OCI-LY3 (cell line): ENCODE measurements around the gene FAM227B.

ENCODE experiments used
- H2AFZ ChIP-seq: fragments of 200-600, 300-600 bp; shearing (Covaris generic); 2 replicates; pipeline ENCODE4 v1.6.0; 2014; ENCODE audit warnings: antibody characterized with exemption, low read depth, low read length
- H3K27ac ChIP-seq: fragments of 200-600, 300-600 bp; sonication (generic); 2 replicates; pipeline ENCODE4 v1.5.1; 2014; ENCODE audit warnings: mild to moderate bottlenecking, low read length, moderate library complexity, mixed read lengths
- H3K27me3 ChIP-seq: fragments of 200-600, 300-600 bp; sonication (generic); 2 replicates; pipeline ENCODE4 v1.6.1; 2014; ENCODE audit warnings: low read depth, low read length, mixed read lengths
- H3K36me3 ChIP-seq: fragments of 200-600, 300-600 bp; sonication (generic); replicated peaks from 2 replicates; pipeline ENCODE3; 2014; ENCODE audit warnings: low read depth, low read length, mixed read lengths
- H3K4me1 ChIP-seq: fragments of 300-600, 200-600 bp; sonication (generic); 2 replicates; pipeline ENCODE4 v1.6.1; 2014; ENCODE audit warnings: low read length, mixed read lengths
- H3K4me2 ChIP-seq: fragments of 200-600, 300-600 bp; sonication (generic); 2 replicates; pipeline ENCODE4 v1.6.1; 2014; ENCODE audit warnings: low read length, mixed read lengths
- H3K4me3 ChIP-seq: fragments of 300-600, 200-600 bp; sonication (generic); 2 replicates; pipeline ENCODE4 v1.5.1; 2014; ENCODE audit warnings: antibody characterized with exemption, mild to moderate bottlenecking, low read length, moderate library complexity
- H3K79me2 ChIP-seq: fragments of 300-600, 200-600 bp; shearing (Covaris generic); 2 replicates; pipeline ENCODE4 v1.6.1; 2014; ENCODE audit warnings: mild to moderate bottlenecking, low read length, mixed read lengths
- H3K9ac ChIP-seq: fragments of 300-600, 200-600 bp; shearing (Covaris generic); 2 replicates; pipeline ENCODE4 v1.6.0; 2014; ENCODE audit warnings: mild to moderate bottlenecking, low read length, moderate library complexity
- H3K9me3 ChIP-seq: fragments of 200-600, 300-600 bp; shearing (Covaris generic); 2 replicates; pipeline ENCODE4 v1.6.1; 2014; ENCODE audit warnings: low read length, mixed read lengths; ENCODE audit not compliant: insufficient read depth
- H4K20me1 ChIP-seq: fragments of 200-600, 300-600 bp; sonication (generic); 2 replicates; pipeline ENCODE4 v1.6.1; 2016; ENCODE audit warnings: low read length, mixed read lengths; ENCODE audit not compliant: insufficient read depth
- EZH2phosphoT487 ChIP-seq: fragments of 200-600 bp; shearing (Covaris generic); IDR thresholded peaks from 2 replicates; pipeline ENCODE4 v1.6.1; 2018; ENCODE audit warnings: antibody characterized with exemption, mixed run types, low read depth
- TF ChIP-seq, protein P1 (sequence below): fragments of 200-600, 300-600 bp; sonication (generic); IDR thresholded peaks from 2 replicates; pipeline ENCODE4 v1.5.1; 2014; ENCODE audit warnings: antibody characterized with exemption, low read length, low read depth

FAM227B gene

DNA sequence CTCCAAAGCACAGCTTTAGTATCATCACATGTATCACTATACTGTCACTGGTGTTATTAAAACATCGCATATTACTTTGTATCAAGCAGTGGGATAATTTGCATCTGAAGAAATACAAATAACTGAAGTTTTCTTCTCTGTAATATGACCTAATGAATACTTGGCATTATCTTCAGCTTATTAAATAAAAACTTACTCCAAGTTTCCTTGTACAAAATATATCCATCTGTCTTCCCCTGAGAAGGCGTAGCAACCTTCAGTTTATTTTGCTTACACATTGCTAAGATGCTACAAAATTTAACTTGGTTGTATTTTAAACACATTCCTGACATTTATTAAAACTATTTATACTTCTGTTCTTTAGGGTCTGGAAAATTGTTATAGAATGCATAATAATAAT lies 183.9 kb downstream of the FAM227B start:
- Histone ChIP-seq H3K27ac (no peak overlapping the region), H3K27me3 (no peaks in the 10 kb centered on the region), H4K20me1 (no peaks in the 10 kb centered on the region), H3K9ac (no peak overlapping the region), H2AFZ (no peak overlapping the region), H3K4me1 (no peaks in the 10 kb centered on the region), H3K4me3 (no peak overlapping the region), H3K4me2 (no peak overlapping the region), H3K79me2 (no peaks in the 10 kb centered on the region), H3K36me3 (no peaks in the 10 kb centered on the region), H3K9me3 (no peaks in the 10 kb centered on the region)
- TF ChIP-seq EZH2phosphoT487, result no peak
- TF ChIP-seq, protein P1, sequence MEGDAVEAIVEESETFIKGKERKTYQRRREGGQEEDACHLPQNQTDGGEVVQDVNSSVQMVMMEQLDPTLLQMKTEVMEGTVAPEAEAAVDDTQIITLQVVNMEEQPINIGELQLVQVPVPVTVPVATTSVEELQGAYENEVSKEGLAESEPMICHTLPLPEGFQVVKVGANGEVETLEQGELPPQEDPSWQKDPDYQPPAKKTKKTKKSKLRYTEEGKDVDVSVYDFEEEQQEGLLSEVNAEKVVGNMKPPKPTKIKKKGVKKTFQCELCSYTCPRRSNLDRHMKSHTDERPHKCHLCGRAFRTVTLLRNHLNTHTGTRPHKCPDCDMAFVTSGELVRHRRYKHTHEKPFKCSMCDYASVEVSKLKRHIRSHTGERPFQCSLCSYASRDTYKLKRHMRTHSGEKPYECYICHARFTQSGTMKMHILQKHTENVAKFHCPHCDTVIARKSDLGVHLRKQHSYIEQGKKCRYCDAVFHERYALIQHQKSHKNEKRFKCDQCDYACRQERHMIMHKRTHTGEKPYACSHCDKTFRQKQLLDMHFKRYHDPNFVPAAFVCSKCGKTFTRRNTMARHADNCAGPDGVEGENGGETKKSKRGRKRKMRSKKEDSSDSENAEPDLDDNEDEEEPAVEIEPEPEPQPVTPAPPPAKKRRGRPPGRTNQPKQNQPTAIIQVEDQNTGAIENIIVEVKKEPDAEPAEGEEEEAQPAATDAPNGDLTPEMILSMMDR, result no peak

DNA sequence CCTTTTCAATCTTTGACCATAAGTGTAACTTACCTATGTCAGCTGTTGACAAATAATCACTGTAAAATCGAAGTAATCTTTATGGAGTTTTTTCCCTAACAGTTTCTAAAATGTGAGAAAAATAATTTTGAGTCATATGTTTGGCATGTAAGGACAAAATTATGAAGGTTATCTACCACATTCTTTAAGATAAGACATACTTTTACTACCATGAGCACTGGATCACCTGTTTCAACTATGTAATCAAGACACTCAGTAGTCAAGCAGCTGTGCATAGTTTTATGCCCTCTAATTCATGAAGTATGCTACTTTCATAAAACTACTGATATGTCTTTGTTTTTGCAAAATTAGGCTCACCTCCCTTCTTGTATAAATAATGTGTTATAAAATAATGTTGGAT lies 185.4 kb downstream of the FAM227B start:
- Histone ChIP-seq H3K4me3 (no peak overlapping the region), H3K9ac (no peak overlapping the region), H3K4me2 (no peak overlapping the region), H3K4me1 (no peaks in the 10 kb centered on the region), H3K9me3 (no peaks in the 10 kb centered on the region), H3K36me3 (no peaks in the 10 kb centered on the region), H3K27me3 (no peaks in the 10 kb centered on the region), H3K27ac (no peak overlapping the region), H4K20me1 (no peaks in the 10 kb centered on the region), H2AFZ (no peak overlapping the region), H3K79me2 (no peaks in the 10 kb centered on the region)
- TF ChIP-seq, protein P1, result no peak

DNA sequence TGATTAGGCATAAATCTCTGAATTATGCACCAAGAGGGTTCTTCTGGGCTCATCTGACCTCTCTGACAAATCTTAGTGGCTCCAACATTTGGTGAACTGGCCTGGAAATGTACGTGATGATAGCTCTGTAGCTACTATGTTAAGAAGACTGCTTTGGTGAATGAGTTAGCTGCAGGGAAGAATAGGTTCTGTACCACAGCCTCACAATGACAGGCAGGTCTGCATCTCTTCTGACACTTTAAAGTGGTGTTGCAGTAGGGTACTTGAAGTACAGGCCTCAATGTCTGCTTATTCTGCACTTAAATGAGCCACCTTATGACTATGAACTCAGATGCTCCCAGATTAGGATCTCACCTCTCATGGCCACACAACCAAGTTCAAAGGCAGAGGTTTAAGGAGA lies 190.6 kb downstream of the FAM227B start:
- H3K4me2 ChIP-seq, result no peak overlapping the region
- no peak overlapping the region for H2AFZ ChIP-seq
- no peaks in the 10 kb centered on the region for H4K20me1 ChIP-seq
- H3K9ac ChIP-seq, result no peak overlapping the region
- no peak overlapping the region for H3K27ac ChIP-seq
- H3K4me1 ChIP-seq, result no peaks in the 10 kb centered on the region
- H3K79me2 ChIP-seq, result no peaks in the 10 kb centered on the region
- TF ChIP-seq, protein P1, result no peak
- TF ChIP-seq EZH2phosphoT487, result no peak
- H3K27me3 ChIP-seq, result no peaks in the 10 kb centered on the region
- no peaks in the 10 kb centered on the region for H3K9me3 ChIP-seq
- H3K4me3 ChIP-seq, result no peak overlapping the region
- no peaks in the 10 kb centered on the region for H3K36me3 ChIP-seq

DNA sequence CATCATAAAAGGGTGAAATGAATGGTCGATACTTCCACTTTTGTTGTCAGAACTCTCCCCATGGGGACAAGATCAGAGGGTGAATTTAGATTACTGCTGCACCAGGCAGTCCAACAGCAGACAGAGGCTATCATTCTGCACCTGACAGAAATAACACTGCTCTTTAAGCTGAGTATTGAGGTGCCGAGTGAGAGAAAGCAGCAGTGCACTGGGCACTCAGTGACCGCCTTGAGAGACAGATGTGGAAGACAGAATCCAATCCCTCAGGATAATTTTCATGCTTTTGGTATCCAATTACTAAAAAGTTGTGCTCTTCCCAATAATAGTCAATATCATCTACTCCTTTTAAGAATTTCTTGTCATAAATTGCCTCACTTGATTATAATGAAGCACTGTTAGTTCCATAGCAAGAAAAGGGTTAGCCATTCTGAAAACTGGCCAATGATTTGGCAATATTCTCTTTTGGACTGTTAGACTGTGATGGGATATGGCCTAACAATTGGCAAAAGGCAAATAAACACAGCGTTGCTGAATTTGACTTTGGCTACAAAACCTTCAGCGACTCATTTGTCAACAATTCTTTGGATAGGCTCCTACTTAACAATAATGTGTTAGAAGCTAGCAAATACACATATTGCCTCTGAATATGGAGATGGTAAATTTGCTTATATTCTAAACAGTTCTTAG lies 192.1 kb downstream of the FAM227B start:
- Histone ChIP-seq H3K27ac (no peak overlapping the region), H3K79me2 (no peaks in the 10 kb centered on the region), H3K9me3 (no peaks in the 10 kb centered on the region), H4K20me1 (no peaks in the 10 kb centered on the region), H3K36me3 (no peaks in the 10 kb centered on the region), H3K9ac (no peak overlapping the region), H2AFZ (no peak overlapping the region), H3K27me3 (no peaks in the 10 kb centered on the region), H3K4me1 (no peaks in the 10 kb centered on the region), H3K4me3 (no peak overlapping the region), H3K4me2 (no peak overlapping the region)
- TF ChIP-seq, protein P1, result no peak
- TF ChIP-seq EZH2phosphoT487, result no peak
